ENCODE measurements around the gene PRDM1.

PRDM1 gene

GRCh38 chr6:106142876-106143431 is 56.8 kb downstream of the PRDM1 start:
- DNase-seq: no peak

- DNase-seq: no peak
These were observed 57.5 kb downstream of the PRDM1 start for GRCh38 chr6:106143665-106144064.

GRCh38 chr6:106145144-106145543 is 59.0 kb downstream of the PRDM1 start:
- DNase-seq: no peak

GRCh38 chr6:106145741-106146227 is 59.6 kb downstream of the PRDM1 start:
- DNase-seq: peak; percentile 22

GRCh38 chr6:106146852-106147351 is 60.8 kb downstream of the PRDM1 start:
- no peak for DNase-seq

GRCh38 chr6:106147476-106147875 is 61.3 kb downstream of the PRDM1 start:
- DNase-seq: no peak

GRCh38 chr6:106149472-106150069 is 63.4 kb downstream of the PRDM1 start:
- DNase-seq: no peak

- peak; percentile 5 for DNase-seq
These were observed 66.3 kb downstream of the PRDM1 start for GRCh38 chr6:106152476-106152875.

GRCh38 chr6:106152952-106153351 is 66.8 kb downstream of the PRDM1 start:
- DNase-seq: no peak

- no peak for DNase-seq
These were observed 68.2 kb downstream of the PRDM1 start for GRCh38 chr6:106154326-106154725.

GRCh38 chr6:106155219-106155830 is 69.2 kb downstream of the PRDM1 start:
- DNase-seq: no peak

GRCh38 chr6:106156413-106156812 is 70.3 kb downstream of the PRDM1 start:
- no peak for DNase-seq

- no peak for DNase-seq
These were observed 70.7 kb downstream of the PRDM1 start for GRCh38 chr6:106156863-106157262.

GRCh38 chr6:106158816-106159215 is 72.7 kb downstream of the PRDM1 start:
- DNase-seq: no peak

Data from stimulated activated naive CD4-positive, alpha-beta T cell treated with Interleukin-2 at 50 U/mL for 16 hours (primary cell).